HEK293 (cell line): Measurements from ENCODE around the gene MTRF1L.
"Not testable (repeated sequence)": the region's sequence is repeated elsewhere in the genome, so short reads cannot be mapped to it uniquely, and the experiment has no call there.

Experiments
- CTCF ChIA-PET: fragments of 350-600 bp; formaldehyde crosslinking; extraction: SDS; loops from one replicate; lab custom pipeline; 2021; ENCODE audit warnings: antibody characterized with exemption; lab: Yijun Ruan, JAX
- POLR2A ChIA-PET: fragments of 300-600 bp; formaldehyde crosslinking; extraction: SDS; loops from one replicate; lab custom pipeline; 2020; ENCODE audit warnings: antibody characterized with exemption, inconsistent platforms; lab: Yijun Ruan, JAX
- H3K27ac ChIP-seq: fragments of 200-500 bp; sonication (Bioruptor generic); 2 replicates; pipeline ENCODE4 v1.5.1; 2014; ENCODE audit warnings: low read depth, low read length, control low read depth, inconsistent platforms; ENCODE audit errors: extremely low read depth
- H3K36me3 ChIP-seq, 2 experiments: fragments of 200-500 bp in 1 of 2; sonication (Bioruptor generic) in 1 of 2; 1 replicate in 1 of 2; 2 replicates in 1 of 2; pipeline ENCODE4 v1.5.1; 2014 to 2017; ENCODE audit warnings: inconsistent platforms in 2 of 2, low read length in 2 of 2; ENCODE audit not compliant: control insufficient read depth in 2 of 2, insufficient read depth in 1 of 2
- H3K4me1 ChIP-seq: fragments of 200-500 bp; sonication (Bioruptor generic); 2 replicates; pipeline ENCODE4 v1.5.1; 2014; ENCODE audit warnings: mild to moderate bottlenecking, low read length, inconsistent platforms; ENCODE audit not compliant: control insufficient read depth, insufficient read depth
- H3K4me3 ChIP-seq: 2 replicates; pipeline ENCODE4 v1.5.1; 2011; ENCODE audit warnings: low read depth, mild to moderate bottlenecking, control low read depth, low read length, moderate library complexity
- H3K9me3 ChIP-seq: fragments of 200-500 bp; sonication (Bioruptor generic); 2 replicates; pipeline ENCODE4 v1.5.1; 2014; ENCODE audit warnings: low read depth, low read length, inconsistent platforms; ENCODE audit not compliant: control insufficient read depth, insufficient read depth
- ATF2 ChIP-seq: fragments of 450-650 bp; formaldehyde crosslinking; IDR thresholded peaks from 2 replicates; pipeline ENCODE4 v1.5.1; 2016; ENCODE audit warnings: missing biosample characterization, missing genetic modification characterization, low read depth
- EGR2 ChIP-seq: fragments of 450-650 bp; formaldehyde crosslinking; IDR thresholded peaks from 2 replicates; pipeline ENCODE4 v1.5.1; 2016; ENCODE audit warnings: low read depth, missing biosample characterization, missing genetic modification characterization
- MYNN ChIP-seq: fragments of 450-650 bp; formaldehyde crosslinking; IDR thresholded peaks from 2 replicates; pipeline ENCODE4 v1.5.1; 2016; ENCODE audit warnings: missing biosample characterization, missing genetic modification characterization, borderline replicate concordance
- ZBTB17 ChIP-seq: fragments of 450-650 bp; formaldehyde crosslinking; IDR thresholded peaks from 2 replicates; pipeline ENCODE4 v1.5.1; 2016; ENCODE audit warnings: missing biosample characterization, missing genetic modification characterization
- ZBTB8A ChIP-seq: fragments of 450-650 bp; formaldehyde crosslinking; IDR thresholded peaks from 2 replicates; pipeline ENCODE4 v1.5.1; 2016; ENCODE audit warnings: missing biosample characterization, missing genetic modification characterization
- ZNF266 ChIP-seq: fragments of 450-650 bp; formaldehyde crosslinking; IDR thresholded peaks from 2 replicates; pipeline ENCODE4 v1.5.1; 2016; ENCODE audit warnings: missing biosample characterization, missing genetic modification characterization, low read depth
- ZNF311 ChIP-seq: fragments of 450-650 bp; formaldehyde crosslinking; IDR thresholded peaks from 2 replicates; pipeline ENCODE4 v1.5.1; 2017; ENCODE audit warnings: missing biosample characterization, missing genetic modification characterization, borderline replicate concordance
- ZNF335 ChIP-seq: fragments of 450-650 bp; formaldehyde crosslinking; conservative IDR thresholded peaks from 2 replicates; pipeline ENCODE4 v1.5.1; 2016; ENCODE audit warnings: missing biosample characterization, missing genetic modification characterization
- ZNF362 ChIP-seq: fragments of 450-650 bp; formaldehyde crosslinking; IDR thresholded peaks from 2 replicates; pipeline ENCODE4 v1.5.1; 2016; ENCODE audit warnings: missing biosample characterization, missing genetic modification characterization
- ZNF394 ChIP-seq: fragments of 450-650 bp; formaldehyde crosslinking; IDR thresholded peaks from 2 replicates; pipeline ENCODE4 v1.5.1; 2016; ENCODE audit warnings: missing biosample characterization, missing genetic modification characterization, mild to moderate bottlenecking, moderate library complexity, borderline replicate concordance
- ZNF449 ChIP-seq: fragments of 450-650 bp; formaldehyde crosslinking; IDR thresholded peaks from 2 replicates; pipeline ENCODE4 v1.5.1; 2017; ENCODE audit warnings: missing biosample characterization, mild to moderate bottlenecking, missing genetic modification characterization, moderate library complexity
- ZNF530 ChIP-seq: fragments of 450-650 bp; formaldehyde crosslinking; IDR thresholded peaks from 2 replicates; pipeline ENCODE4 v1.5.1; 2016; ENCODE audit warnings: low read depth, missing biosample characterization, missing genetic modification characterization
- ZNF610 ChIP-seq: fragments of 450-650 bp; formaldehyde crosslinking; IDR thresholded peaks from 2 replicates; pipeline ENCODE4 v1.5.1; 2016; ENCODE audit warnings: missing biosample characterization, missing genetic modification characterization, borderline replicate concordance
- ZNF629 ChIP-seq: fragments of 450-650 bp; formaldehyde crosslinking; IDR thresholded peaks from 2 replicates; pipeline ENCODE4 v1.5.1; 2017; ENCODE audit warnings: missing biosample characterization, missing genetic modification characterization
- ZNF791 ChIP-seq: fragments of 450-650 bp; formaldehyde crosslinking; IDR thresholded peaks from 2 replicates; pipeline ENCODE4 v1.5.1; 2016; ENCODE audit warnings: missing biosample characterization, missing genetic modification characterization
- TF ChIP-seq, protein P1 (sequence below): fragments of 450-650 bp; formaldehyde crosslinking; IDR thresholded peaks from 2 replicates; pipeline ENCODE4 v1.5.1; 2016; ENCODE audit warnings: missing biosample characterization, missing genetic modification characterization

MTRF1L gene

GRCh38 chr6:153003366-153003690 is 819 bp upstream of the MTRF1L start:
- peak overlapping the region; percentile 75 for H3K27ac ChIP-seq
- peak overlapping the region; percentile 83 for H3K4me3 ChIP-seq
- ChIA-PET POLR2A (interaction anchor here (5.0 kb wide), 1 partner anchor 20 kb away, joined by 55 read pairs; the partner anchor contains the start of gene FBXO5), CTCF (interaction anchor here (0.6 to 1.0 kb wide), 2 partner anchors 23 to 29 kb away, joined by 3 to 4 read pairs; no protein-coding TSS in a partner anchor)
- H3K4me1 ChIP-seq = no peaks in the 10 kb centered on the region
- no peaks in the 10 kb centered on the region for H3K9me3 ChIP-seq
- peaks cover 5 to 22% of the 10 kb centered on the region in 2 experiments; a peak in 2 of 3 replicates for H3K36me3 ChIP-seq
- peak; percentile 60 for TF ChIP-seq ZNF335 (tag by site-specific recombination)
- TF ChIP-seq ZNF449 (tag by site-specific recombination) = peak; percentile 35; the same call in 1 of the 2 replicates
- no peak for TF ChIP-seq ZNF610 (tag by site-specific recombination)
- no peak for TF ChIP-seq EGR2 (tag by site-specific recombination)

DNA sequence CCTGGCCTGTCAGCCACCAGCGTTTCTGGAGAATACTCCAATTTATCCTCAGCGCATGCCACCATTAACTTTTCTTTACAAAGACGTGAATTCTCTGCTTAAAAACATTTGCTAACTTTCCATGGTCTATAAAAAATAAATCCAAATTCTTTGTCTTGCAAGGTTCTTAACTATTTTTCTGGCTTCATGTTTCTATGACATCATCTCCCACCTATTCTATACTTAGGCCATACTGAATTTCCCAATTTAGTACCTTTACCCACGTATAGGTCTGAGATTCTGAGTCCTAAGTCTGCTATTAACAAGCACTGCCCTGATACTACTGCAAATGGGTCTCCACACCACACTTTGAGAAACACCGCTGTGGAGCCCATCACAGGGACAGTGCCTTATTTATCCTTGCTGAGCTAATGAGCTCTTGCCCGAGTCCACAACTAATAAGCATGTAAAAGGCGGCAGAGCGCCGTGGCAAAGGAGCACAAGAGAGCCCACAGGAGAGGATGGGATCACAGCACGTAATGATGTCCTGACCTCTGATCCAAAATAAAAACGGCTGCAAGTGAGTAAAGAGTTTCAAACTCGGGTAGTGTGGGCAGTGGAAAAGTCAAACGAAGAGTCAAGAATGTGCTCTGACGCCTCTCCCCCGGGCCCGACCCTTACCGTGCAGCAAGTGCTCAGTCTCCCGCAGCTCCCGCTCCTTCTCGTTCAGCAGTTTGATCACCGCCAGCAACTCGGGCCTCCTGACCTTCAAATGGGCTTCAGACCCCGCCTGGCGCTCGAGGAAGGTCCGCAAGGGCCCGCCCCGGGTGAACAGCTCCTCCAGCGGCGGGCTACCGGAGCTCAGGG is 519 bp downstream of the MTRF1L start:
- Histone ChIP-seq H3K4me3 (peak overlapping the region; percentile 83), H3K4me1 (no peaks in the 10 kb centered on the region), H3K36me3 (peaks cover 12 to 35% of the 10 kb centered on the region in 2 experiments; a peak in 2 of 3 replicates), H3K9me3 (no peaks in the 10 kb centered on the region), H3K27ac (peak overlapping the region; percentile 62)
- POLR2A ChIA-PET = interaction anchor here (0.6 to 5.0 kb wide), 4 partner anchors 11 to 24 kb away, joined by 3 to 55 read pairs (median 3); partner anchors contain the start of gene FBXO5
- TF ChIP-seq ATF2 (tag by site-specific recombination) (peak; percentile 94), ZNF394 (tag by site-specific recombination) (no peak), ZNF629 (tag by site-specific recombination) (peak; percentile 63), ZBTB8A (tag by site-specific recombination) (no peak), MYNN (tag by site-specific recombination) (no peak), ZNF311 (no peak), ZNF791 (tag by site-specific recombination) (no peak), ZBTB17 (tag by site-specific recombination) (peak; percentile 27; the same call in 1 of the 2 replicates), ZNF266 (no peak), ZNF530 (no peak)
- TF ChIP-seq, protein P1, sequence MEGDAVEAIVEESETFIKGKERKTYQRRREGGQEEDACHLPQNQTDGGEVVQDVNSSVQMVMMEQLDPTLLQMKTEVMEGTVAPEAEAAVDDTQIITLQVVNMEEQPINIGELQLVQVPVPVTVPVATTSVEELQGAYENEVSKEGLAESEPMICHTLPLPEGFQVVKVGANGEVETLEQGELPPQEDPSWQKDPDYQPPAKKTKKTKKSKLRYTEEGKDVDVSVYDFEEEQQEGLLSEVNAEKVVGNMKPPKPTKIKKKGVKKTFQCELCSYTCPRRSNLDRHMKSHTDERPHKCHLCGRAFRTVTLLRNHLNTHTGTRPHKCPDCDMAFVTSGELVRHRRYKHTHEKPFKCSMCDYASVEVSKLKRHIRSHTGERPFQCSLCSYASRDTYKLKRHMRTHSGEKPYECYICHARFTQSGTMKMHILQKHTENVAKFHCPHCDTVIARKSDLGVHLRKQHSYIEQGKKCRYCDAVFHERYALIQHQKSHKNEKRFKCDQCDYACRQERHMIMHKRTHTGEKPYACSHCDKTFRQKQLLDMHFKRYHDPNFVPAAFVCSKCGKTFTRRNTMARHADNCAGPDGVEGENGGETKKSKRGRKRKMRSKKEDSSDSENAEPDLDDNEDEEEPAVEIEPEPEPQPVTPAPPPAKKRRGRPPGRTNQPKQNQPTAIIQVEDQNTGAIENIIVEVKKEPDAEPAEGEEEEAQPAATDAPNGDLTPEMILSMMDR (tag by site-specific recombination) = 0 out of 2 replicates have a peak, but pooled peaks have one; percentile 26
- TF ChIP-seq, all 188 proteins: peak for 4
- CTCF ChIA-PET = no interaction called here

DNA sequence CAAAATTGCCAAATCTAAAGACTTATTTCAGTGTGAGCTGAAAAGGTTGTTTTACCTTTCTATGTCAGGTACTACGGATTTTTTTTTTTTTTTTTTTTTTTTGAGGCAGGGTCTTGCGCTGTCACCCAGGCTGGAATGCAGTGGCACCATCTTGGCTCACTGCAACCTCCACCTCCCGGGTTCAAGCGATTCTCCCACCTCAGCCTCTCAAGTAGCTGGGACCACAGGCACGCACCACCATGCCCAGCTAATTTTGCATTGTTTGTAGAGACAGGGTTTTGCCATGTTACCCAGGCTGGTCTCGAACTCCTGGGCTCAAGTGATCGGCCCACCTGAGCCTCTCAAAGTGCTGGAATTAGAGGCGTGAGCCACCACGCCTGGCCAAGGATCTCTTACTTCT is 1.7 kb downstream of the MTRF1L start:
- Histone ChIP-seq H3K36me3 (peaks cover 12 to 47% of the 10 kb centered on the region in 2 experiments; a peak in 2 of 3 replicates), H3K4me3 (peak overlapping the region; percentile 83)
- H3K27ac ChIP-seq, H3K4me1 ChIP-seq, H3K9me3 ChIP-seq: not testable (repeated sequence)
- peak; percentile 89 for TF ChIP-seq ZNF362 (tag by site-specific recombination)
- ChIA-PET POLR2A (interaction anchor here (0.6 to 5.0 kb wide), 3 partner anchors 16 to 211 kb away, joined by 3 to 55 read pairs (median 4); partner anchors contain the start of gene FBXO5), CTCF (interaction anchor here (0.6 to 1.5 kb wide), 4 partner anchors 10 to 24 kb away, joined by 3 to 8 read pairs (median 4); partner anchors contain the start of gene FBXO5)
